ENCODE data around the gene CREM. TPM values are rescaled to one million over a fixed set of nuclear protein-coding genes. Genes with fewer than 3 reads are reported as not detected.

The CREM gene
- total RNA-seq, 6 donors from 2014 or later = 5.4 to 35.7 (median 23.1) TPM

DNA sequence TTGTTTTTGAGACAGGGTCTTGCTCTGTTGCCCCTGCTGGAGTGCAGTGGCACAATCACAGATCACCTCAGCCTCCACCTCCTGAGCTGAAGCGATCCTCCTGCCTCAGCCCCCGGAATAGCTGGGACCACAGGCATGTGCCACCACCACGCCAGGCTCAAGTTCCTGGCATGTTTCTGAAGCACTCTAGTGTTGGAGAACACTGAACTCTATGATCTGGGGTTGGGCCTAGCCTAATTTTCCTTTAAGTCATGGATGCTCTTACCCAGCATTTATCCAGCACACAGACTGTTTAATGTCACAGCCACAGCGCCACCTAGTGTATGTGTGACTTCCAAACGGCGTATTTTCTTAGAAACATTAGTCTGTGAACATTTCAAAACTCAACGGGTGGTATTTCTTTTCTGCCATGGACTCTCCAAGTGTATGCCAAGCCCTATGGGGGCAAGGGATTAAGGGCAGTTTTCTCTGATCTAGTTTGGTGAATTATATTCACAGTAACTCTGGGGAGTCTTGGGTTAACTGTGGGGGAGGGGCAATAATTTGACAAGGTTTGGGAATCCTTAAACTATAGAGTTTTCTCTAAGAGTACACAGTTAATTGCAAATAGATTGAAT is 91.8 kb downstream of the CREM start:
- Histone ChIP-seq H3K9me3 (no peaks in the 10 kb centered on the region), H3K36me3 (no peaks in the 10 kb centered on the region), H3K27ac (peak overlapping the region; percentile 18 to 58 (median 57)), H3K27me3 (no peaks in the 10 kb centered on the region), H3K4me3 (no peak overlapping the region), H3K4me1 (peaks cover 22 to 25% (median 25%) of the 10 kb centered on the region in 4 donors)
- peak in 1 of 2 donors; percentile 89 for DNase-seq
- peak; percentile 90 to 91 for ATAC-seq (ENCODE audit: low FRiP score in 2 of 2)
- 23 to 27% methylated on average over 7 of the region's 7 CpGs for WGBS, 2 donors
- TF ChIP-seq POLR2AphosphoS5 (IDR thresholded peaks at IDR 0.05) (peak in 1 of 2 donors; percentile 6), EP300 (IDR thresholded peaks at IDR 0.05) (no peak)
- TF ChIP-seq, protein P1, sequence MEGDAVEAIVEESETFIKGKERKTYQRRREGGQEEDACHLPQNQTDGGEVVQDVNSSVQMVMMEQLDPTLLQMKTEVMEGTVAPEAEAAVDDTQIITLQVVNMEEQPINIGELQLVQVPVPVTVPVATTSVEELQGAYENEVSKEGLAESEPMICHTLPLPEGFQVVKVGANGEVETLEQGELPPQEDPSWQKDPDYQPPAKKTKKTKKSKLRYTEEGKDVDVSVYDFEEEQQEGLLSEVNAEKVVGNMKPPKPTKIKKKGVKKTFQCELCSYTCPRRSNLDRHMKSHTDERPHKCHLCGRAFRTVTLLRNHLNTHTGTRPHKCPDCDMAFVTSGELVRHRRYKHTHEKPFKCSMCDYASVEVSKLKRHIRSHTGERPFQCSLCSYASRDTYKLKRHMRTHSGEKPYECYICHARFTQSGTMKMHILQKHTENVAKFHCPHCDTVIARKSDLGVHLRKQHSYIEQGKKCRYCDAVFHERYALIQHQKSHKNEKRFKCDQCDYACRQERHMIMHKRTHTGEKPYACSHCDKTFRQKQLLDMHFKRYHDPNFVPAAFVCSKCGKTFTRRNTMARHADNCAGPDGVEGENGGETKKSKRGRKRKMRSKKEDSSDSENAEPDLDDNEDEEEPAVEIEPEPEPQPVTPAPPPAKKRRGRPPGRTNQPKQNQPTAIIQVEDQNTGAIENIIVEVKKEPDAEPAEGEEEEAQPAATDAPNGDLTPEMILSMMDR (IDR thresholded peaks at IDR 0.05) = peak; percentile 53 to 89 (median 83)

DNA sequence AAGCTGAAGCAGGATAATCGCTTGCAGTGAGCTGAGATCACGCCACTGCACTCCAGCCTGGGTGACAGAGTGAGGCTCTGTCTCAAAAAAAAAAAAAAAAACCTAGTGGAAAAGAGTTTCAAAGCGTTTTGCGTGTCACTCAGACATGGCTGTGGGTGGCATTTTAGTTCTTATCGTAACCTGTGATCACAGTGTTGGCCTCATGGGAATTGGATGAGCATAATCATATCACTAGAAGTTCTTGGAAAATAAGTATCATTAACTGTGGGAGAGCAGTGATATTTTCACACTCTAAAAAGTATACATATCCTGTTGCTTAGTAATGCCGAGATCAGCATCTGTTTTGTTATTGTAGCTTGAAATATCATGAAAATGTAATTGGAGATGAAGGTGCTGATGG is 92.6 kb downstream of the CREM start:
- 65 to 75% methylated on average over 6 of the region's 6 CpGs for WGBS, 2 donors
- Histone ChIP-seq H3K9me3 (no peaks in the 10 kb centered on the region), H3K4me1 (peaks cover 22 to 25% (median 25%) of the 10 kb centered on the region in 4 donors), H3K27ac (no peak overlapping the region), H3K4me3 (no peak overlapping the region), H3K27me3 (no peaks in the 10 kb centered on the region), H3K36me3 (no peaks in the 10 kb centered on the region)
- DNase-seq = no peak
- TF ChIP-seq POLR2AphosphoS5 (IDR thresholded peaks at IDR 0.05) (no peak), EP300 (IDR thresholded peaks at IDR 0.05) (no peak), POLR2A (IDR thresholded peaks at IDR 0.05) (no peak)
- TF ChIP-seq, protein P1 (IDR thresholded peaks at IDR 0.05) = no peak
- no peak for ATAC-seq (ENCODE audit: low FRiP score in 2 of 2)

DNA sequence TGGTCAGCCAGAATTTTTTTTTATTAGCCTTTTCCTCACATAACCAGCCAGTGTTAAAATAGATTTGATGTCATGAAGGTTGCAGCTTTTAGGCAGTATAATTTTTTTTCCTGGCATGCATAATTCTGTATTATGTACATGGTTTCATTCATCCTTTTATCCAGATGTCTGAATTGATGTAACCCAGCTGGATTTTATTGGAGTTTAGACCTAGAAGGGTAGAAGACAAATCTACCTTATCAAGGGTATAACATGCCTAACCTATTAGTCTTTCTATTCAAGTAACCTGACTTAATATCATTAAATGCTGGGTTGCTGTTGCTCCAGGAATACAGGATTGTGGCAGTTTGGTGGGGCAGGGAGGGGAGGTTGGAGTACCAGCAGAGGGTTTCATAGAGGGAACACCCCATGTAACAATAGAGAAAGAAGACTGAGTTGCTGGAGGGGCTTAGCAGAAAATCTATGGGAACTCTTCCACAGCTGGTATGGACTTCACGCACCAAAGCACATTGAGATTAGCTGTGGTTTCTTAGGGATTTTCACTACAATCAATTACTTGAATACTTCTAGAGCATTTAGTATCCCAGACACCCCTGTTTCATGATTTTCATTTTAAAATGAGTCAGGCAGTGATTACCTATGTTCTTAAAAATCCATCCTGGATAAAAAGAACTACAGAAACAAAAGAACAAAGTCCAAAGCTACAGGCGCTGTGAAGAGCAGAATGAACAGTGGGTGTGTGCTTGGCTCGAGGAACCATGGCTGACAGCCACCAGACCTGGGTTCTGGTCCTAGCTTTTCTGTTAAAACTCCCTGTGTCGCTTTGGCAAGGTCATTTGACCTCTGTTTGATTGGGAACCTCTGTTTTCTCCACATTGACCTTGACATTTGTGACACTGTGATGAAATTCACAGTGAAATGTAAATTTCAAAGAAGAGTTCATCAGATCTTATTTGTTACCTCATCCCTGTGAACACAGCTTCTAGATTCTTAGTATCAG is 93.5 kb downstream of the CREM start:
- ATAC-seq (ENCODE audit: low FRiP score in 2 of 2) = no peak
- H3K4me3 ChIP-seq = no peak overlapping the region
- H3K27me3 ChIP-seq = no peaks in the 10 kb centered on the region
- H3K4me1 ChIP-seq = peaks cover 22 to 25% (median 25%) of the 10 kb centered on the region in 4 donors
- H3K27ac ChIP-seq = no peak overlapping the region
- H3K36me3 ChIP-seq = no peaks in the 10 kb centered on the region
- TF ChIP-seq, protein P1 (IDR thresholded peaks at IDR 0.05) = no peak
- TF ChIP-seq POLR2AphosphoS5 (IDR thresholded peaks at IDR 0.05) (no peak), POLR2A (IDR thresholded peaks at IDR 0.05) (no peak), EP300 (IDR thresholded peaks at IDR 0.05) (no peak)
- WGBS, 2 donors = 85% methylated on average over 4 of the region's 4 CpGs
- DNase-seq = no peak
- H3K9me3 ChIP-seq = no peaks in the 10 kb centered on the region

DNA sequence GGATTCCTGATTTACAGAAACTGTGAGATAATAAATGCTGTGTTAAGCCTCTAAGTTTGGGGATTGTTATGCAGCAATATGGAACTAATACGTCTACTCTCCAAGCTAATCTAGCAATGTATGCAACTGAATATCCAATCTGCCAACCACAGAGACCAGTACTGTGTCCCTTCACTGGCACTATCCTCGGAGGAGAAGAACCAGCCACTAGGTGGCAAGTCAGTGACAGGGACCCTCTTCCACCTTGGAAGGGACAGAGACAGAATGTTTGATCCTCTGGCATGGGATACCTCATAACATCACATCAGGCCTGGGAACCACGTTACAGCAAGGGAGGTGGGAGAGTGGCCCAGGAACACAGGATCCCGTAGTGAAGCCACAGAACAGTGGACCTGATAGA is 96.4 kb downstream of the CREM start:
- peak in 1 of 2 donors; percentile 23 for ATAC-seq (ENCODE audit: low FRiP score in 2 of 2)
- H3K27ac ChIP-seq = no peak overlapping the region
- TF ChIP-seq EP300 (IDR thresholded peaks at IDR 0.05) (no peak), POLR2AphosphoS5 (IDR thresholded peaks at IDR 0.05) (no peak), POLR2A (IDR thresholded peaks at IDR 0.05) (no peak)
- TF ChIP-seq, protein P1 (IDR thresholded peaks at IDR 0.05) = no peak
- no peaks in the 10 kb centered on the region for H3K27me3 ChIP-seq
- 93 to 100% methylated on average over 4 of the region's 4 CpGs for WGBS, 2 donors
- peaks cover 7 to 8% (median 8%) of the 10 kb centered on the region in 4 donors for H3K4me1 ChIP-seq
- no peaks in the 10 kb centered on the region for H3K9me3 ChIP-seq
- no peaks in the 10 kb centered on the region for H3K36me3 ChIP-seq
- no peak for DNase-seq
- H3K4me3 ChIP-seq = no peak overlapping the region
